ENCODE data around the gene KIRREL1. TPM values are rescaled to one million over a fixed set of nuclear protein-coding genes. Genes with fewer than 3 reads are reported as not detected.
A peak's percentile ranks its signal among the peaks of the same experiment; 100 is the strongest.

Gene KIRREL1
- total RNA-seq, 1 experiment from 2014 or later: 30.5 TPM

DNA sequence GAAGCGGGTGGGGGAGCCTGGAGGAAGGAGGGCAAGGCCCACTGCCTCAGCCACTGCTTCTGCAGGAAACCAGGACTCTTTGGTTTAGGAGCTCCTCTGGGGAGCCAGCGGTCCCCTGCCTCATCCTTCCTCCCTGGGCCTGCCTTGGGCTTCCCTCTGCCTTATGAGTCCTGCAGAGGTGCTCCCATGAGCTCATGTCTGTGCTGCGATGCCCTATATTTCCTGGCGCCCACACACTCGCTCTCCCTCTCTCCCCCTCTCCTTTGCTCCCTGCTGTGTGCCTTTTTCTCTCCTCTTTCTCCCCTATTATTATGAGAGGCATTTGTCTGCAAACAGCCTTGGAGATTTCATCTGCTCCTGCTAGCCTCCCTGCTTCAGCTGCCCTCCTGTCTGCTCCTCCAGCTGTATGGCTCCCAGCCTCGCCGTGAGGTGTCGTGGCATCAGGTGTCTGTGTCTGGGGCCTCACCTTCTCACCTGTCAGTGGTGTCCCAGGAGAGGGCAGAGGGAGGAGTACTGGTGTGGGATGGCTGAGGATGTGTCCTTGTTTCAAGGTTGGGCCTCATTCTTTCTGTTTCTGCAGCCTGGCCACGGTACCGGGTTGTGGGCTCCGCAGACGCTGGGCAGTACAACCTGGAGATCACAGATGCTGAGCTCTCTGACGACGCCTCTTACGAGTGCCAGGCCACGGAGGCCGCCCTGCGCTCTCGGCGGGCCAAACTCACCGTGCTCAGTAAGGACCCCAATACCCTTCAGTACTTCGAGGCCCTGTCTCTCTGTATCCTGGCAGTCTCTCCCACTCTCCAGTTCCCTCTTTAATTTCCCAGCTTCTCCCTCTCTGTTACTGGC is 84.2 kb downstream of the KIRREL1 start:
- Histone ChIP-seq H3K23me2 (ENCODE audit: insufficient read length, low read depth, low read length, poor library complexity, severe bottlenecking) (no peaks in the 10 kb centered on the region), H3K9me3 (ENCODE audit: control insufficient read depth, low read depth, low read length) (no peaks in the 10 kb centered on the region), H3T11ph (ENCODE audit: low read length) (no peak overlapping the region), H2BK20ac (ENCODE audit: low read depth, low read length, poor library complexity, severe bottlenecking) (no peak overlapping the region), H4K20me1 (ENCODE audit: control insufficient read depth, insufficient read depth, insufficient read length) (no peaks in the 10 kb centered on the region), H2BK12ac (ENCODE audit: insufficient read length, low read depth, low read length) (no peak overlapping the region), H4K8ac (replicated peaks; ENCODE audit: insufficient read length, low read depth, low read length) (no peak overlapping the region), H3K18ac (ENCODE audit: insufficient read length, low read depth, low read length) (no peak overlapping the region), H3K23ac (ENCODE audit: insufficient read length, low read depth, low read length) (no peak overlapping the region), H2BK15ac (ENCODE audit: low read depth, low read length) (no peak overlapping the region), H3K56ac (ENCODE audit: insufficient read length, low read depth, low read length) (no peak overlapping the region), H3K14ac (ENCODE audit: insufficient read depth, low read length) (peak overlapping the region; percentile 66), H3K4me2 (ENCODE audit: insufficient read depth, insufficient read length, low read length) (no peak overlapping the region), H3K4me1 (ENCODE audit: insufficient read depth, low read length) (peaks cover 13% of the 10 kb centered on the region; the same call in 1 of the 2 replicates), H4K5ac (ENCODE audit: insufficient read length, low read depth, low read length) (no peak overlapping the region), H3K27ac (ENCODE audit: insufficient read length, low read depth, low read length) (no peak overlapping the region), H2BK5ac (ENCODE audit: insufficient read length, low read length) (no peak overlapping the region), H3K79me2 (ENCODE audit: insufficient read depth, low read length) (0 out of 2 replicates have a peak, but pooled peaks cover 4% of the 10 kb centered on the region), H2AFZ (ENCODE audit: low read length) (no peak overlapping the region), H3K27me3 (ENCODE audit: insufficient read depth, low read length) (no peaks in the 10 kb centered on the region), H2BK120ac (ENCODE audit: low read depth, low read length, poor library complexity, severe bottlenecking) (no peak overlapping the region), H3K9ac (ENCODE audit: extremely low read depth, insufficient read length, low read length) (no peak overlapping the region), H3K79me1 (ENCODE audit: insufficient read depth, low read depth, low read length, poor library complexity, severe bottlenecking) (no peaks in the 10 kb centered on the region), H2AK5ac (ENCODE audit: insufficient read length, low read length) (no peak overlapping the region), H4K91ac (ENCODE audit: insufficient read length, low read depth, low read length) (no peak overlapping the region), H3K4ac (ENCODE audit: low read depth, low read length) (no peak overlapping the region)
- no peak for DNase-seq
- no peaks in the 10 kb centered on the region; the same call in 1 of the 2 replicates for H3K27me3 Mint-ChIP-seq (ENCODE audit: low read depth)
- H3K4me1 Mint-ChIP-seq: peaks cover 45 to 52% of the 10 kb centered on the region in 2 experiments
- no CpG with 5 or more reads among the region's 22 CpGs for WGBS (ENCODE audit: extremely low coverage, insufficient read length, low lambda C conversion rate)
- peaks cover 0 to 2% of the 10 kb centered on the region in 2 experiments; a peak in 1 of 5 replicates for H3K9me3 Mint-ChIP-seq
- H3K36me3 Mint-ChIP-seq (ENCODE audit: insufficient read depth in 1 of 3, low read depth in 3 of 3): peaks cover 7 to 25% (median 22%) of the 10 kb centered on the region in 3 experiments
- peak overlapping the region; percentile 46 to 78 (median 52); a peak in 6 of 7 replicates for H3K27ac Mint-ChIP-seq
- TF ChIP-seq, protein P1, sequence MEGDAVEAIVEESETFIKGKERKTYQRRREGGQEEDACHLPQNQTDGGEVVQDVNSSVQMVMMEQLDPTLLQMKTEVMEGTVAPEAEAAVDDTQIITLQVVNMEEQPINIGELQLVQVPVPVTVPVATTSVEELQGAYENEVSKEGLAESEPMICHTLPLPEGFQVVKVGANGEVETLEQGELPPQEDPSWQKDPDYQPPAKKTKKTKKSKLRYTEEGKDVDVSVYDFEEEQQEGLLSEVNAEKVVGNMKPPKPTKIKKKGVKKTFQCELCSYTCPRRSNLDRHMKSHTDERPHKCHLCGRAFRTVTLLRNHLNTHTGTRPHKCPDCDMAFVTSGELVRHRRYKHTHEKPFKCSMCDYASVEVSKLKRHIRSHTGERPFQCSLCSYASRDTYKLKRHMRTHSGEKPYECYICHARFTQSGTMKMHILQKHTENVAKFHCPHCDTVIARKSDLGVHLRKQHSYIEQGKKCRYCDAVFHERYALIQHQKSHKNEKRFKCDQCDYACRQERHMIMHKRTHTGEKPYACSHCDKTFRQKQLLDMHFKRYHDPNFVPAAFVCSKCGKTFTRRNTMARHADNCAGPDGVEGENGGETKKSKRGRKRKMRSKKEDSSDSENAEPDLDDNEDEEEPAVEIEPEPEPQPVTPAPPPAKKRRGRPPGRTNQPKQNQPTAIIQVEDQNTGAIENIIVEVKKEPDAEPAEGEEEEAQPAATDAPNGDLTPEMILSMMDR (conservative IDR thresholded peaks at IDR 0.05): no peak
- H3K4me3 Mint-ChIP-seq: peak overlapping the region in 1 of 2 experiments; percentile 25; a peak in 1 of 5 replicates

Measured in H9 (cell line).